OCI-LY3 (cell line): ENCODE measurements around the gene BEAN1.

Experiments used
- EZH2phosphoT487 ChIP-seq: fragments of 200-600 bp; shearing (Covaris generic); IDR thresholded peaks from 2 replicates; pipeline ENCODE4 v1.6.1; 2018; ENCODE audit warnings: antibody characterized with exemption, mixed run types, low read depth
- TF ChIP-seq, protein P1 (sequence below): fragments of 200-600, 300-600 bp; sonication (generic); IDR thresholded peaks from 2 replicates; pipeline ENCODE4 v1.5.1; 2014; ENCODE audit warnings: antibody characterized with exemption, low read length, low read depth

DNA sequence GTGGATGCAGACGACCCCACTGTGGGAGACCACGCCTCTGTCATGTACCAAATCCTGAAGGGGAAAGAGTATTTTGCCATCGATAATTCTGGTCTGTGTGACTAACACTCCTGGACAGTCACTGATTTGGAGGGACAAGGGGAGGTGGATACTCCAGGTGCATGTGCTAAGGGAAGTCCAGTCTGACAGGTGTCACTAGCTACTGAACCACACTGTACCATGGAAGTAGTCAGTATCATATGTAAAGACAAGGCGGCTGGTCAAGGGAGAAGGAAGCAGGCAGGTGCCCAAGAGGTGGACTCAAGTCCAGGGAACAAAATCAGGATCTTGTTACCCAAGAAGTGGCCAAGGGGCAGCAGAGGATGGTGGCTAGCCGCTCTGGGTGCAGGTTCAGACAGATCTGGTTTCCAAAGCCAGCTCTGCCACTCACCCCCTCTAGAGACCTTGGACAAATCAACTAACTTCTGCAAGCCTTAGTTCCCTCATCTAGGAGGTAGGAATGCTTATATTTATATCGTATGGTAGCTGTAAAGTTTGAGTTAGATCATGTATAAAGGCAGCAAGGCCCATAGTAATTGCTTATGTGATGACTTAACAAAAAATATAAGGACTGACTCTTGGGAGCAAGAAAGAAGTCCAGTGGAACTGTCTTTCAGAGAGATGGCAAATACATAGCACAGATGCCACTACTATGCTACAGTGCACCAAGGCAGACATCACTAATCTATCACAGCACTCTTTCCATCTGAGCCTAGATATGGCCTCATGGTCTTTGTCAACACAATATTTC, 38.5 kb upstream of the BEAN1 start:
- TF ChIP-seq, protein P1, sequence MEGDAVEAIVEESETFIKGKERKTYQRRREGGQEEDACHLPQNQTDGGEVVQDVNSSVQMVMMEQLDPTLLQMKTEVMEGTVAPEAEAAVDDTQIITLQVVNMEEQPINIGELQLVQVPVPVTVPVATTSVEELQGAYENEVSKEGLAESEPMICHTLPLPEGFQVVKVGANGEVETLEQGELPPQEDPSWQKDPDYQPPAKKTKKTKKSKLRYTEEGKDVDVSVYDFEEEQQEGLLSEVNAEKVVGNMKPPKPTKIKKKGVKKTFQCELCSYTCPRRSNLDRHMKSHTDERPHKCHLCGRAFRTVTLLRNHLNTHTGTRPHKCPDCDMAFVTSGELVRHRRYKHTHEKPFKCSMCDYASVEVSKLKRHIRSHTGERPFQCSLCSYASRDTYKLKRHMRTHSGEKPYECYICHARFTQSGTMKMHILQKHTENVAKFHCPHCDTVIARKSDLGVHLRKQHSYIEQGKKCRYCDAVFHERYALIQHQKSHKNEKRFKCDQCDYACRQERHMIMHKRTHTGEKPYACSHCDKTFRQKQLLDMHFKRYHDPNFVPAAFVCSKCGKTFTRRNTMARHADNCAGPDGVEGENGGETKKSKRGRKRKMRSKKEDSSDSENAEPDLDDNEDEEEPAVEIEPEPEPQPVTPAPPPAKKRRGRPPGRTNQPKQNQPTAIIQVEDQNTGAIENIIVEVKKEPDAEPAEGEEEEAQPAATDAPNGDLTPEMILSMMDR = no peak
- no peak for TF ChIP-seq EZH2phosphoT487
